GM12872 (cell line): ENCODE results near the gene OLFM1.

Experiments used
- TF ChIP-seq, protein P1 (sequence below): IDR thresholded peaks from 3 replicates; pipeline ENCODE4 v1.5.1; 2011; ENCODE audit warnings: low read depth, mild to moderate bottlenecking, low read length, moderate library complexity; ENCODE audit not compliant: insufficient read depth

OLFM1 gene

DNA sequence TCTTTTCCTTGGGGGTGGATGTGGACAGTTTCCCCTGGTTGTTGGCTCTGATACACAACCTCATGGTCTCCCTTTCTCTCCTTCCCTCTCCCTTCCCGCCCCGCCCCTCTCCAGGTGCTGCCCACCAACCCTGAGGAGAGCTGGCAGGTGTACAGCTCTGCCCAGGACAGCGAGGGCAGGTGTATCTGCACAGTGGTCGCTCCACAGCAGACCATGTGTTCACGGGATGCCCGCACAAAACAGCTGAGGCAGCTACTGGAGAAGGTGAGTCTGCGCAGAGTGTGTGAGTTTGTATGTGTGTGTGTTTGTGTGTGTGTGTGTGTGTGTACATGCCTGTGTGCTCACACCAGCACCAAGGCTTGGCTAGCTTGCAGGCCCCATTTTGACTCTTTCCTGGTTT lies 2.6 kb downstream of the OLFM1 start:
- TF ChIP-seq, protein P1, sequence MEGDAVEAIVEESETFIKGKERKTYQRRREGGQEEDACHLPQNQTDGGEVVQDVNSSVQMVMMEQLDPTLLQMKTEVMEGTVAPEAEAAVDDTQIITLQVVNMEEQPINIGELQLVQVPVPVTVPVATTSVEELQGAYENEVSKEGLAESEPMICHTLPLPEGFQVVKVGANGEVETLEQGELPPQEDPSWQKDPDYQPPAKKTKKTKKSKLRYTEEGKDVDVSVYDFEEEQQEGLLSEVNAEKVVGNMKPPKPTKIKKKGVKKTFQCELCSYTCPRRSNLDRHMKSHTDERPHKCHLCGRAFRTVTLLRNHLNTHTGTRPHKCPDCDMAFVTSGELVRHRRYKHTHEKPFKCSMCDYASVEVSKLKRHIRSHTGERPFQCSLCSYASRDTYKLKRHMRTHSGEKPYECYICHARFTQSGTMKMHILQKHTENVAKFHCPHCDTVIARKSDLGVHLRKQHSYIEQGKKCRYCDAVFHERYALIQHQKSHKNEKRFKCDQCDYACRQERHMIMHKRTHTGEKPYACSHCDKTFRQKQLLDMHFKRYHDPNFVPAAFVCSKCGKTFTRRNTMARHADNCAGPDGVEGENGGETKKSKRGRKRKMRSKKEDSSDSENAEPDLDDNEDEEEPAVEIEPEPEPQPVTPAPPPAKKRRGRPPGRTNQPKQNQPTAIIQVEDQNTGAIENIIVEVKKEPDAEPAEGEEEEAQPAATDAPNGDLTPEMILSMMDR: no peak

DNA sequence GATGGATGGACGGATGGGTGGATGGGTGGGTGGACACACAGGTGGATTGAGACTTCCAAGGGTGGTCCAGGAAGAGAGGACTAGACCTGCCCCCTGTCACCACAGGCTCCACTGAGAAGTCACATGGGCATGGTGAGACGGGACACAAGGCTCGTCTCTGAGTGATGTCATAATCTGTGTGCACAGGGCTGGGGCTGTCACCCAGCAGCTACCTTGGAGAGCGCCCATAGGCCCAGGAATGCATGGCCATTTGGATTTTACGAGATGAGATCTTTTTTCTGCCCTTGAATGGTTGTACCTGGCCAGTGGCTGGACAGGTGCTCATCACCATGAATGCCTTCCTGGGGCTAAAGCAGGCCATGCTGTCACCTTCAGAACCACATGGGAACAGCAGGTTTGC lies 3.1 kb downstream of the OLFM1 start:
- TF ChIP-seq, protein P1: no peak

DNA sequence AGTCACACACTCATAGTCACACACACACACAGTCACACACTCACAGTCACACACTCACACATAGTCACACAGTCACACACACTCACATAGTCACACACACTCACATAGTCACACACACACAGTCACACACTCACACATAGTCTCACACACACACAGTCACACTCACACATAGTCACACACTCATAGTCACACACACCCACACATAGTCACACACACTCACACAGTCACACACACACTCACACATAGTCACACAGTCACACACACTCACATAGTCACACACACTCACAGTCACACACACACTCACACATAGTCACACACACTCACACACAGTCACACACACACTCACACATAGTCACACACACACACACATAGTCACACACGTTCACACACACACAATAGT lies 4.1 kb downstream of the OLFM1 start:
- TF ChIP-seq, protein P1: no peak

DNA sequence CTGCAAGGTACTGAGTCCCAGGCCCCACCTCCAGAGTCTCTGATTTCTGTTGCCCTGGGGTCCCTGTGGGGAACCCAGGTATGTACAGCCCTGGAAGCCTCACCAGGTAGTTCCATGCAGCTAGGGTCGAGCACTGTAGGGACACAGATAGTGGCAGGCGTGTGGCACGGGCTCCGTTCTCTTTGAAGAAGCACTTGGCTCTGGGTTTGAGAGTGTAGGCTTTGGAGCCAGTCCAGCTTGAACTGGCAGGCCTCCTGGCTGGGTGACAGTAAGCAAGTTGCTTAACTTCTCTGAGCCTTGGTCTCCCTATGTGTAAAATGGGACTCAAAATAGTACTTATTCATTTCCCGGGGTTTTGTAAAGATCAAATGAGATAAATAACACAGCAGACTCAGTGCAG lies 5.6 kb downstream of the OLFM1 start:
- TF ChIP-seq, protein P1: no peak

DNA sequence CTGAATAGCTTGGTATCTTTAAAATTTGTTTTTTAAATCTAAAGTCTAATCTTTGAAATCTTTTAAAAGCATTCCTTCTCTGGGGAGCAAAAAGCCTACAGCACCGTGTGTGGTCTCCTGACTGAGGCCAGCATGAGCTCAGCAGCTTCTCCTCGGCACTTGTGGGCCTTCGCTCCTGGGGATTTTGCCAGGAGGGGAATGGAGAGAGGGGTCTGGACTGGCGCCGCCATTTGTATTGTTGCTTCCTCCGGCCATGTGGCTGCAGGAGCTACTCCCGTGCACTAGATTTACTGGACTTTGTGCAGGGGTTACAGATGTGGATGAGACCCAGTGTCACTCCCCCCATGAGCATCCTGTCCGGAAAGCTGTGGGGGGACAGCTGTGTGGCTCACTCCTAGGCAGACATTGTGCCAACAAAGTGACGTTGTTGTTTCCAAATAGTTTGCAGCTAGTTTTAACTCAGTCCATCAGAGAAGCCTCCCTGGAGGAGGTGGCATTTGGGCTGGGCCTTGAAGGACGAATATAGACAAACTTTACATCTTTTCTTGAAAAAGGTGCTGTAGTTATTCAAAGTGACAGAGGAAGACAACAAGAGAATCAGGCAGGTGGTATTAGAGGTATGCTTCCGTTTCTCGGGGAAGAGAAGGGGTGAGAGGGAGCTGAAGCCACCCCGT lies 6.6 kb downstream of the OLFM1 start:
- TF ChIP-seq, protein P1: no peak

DNA sequence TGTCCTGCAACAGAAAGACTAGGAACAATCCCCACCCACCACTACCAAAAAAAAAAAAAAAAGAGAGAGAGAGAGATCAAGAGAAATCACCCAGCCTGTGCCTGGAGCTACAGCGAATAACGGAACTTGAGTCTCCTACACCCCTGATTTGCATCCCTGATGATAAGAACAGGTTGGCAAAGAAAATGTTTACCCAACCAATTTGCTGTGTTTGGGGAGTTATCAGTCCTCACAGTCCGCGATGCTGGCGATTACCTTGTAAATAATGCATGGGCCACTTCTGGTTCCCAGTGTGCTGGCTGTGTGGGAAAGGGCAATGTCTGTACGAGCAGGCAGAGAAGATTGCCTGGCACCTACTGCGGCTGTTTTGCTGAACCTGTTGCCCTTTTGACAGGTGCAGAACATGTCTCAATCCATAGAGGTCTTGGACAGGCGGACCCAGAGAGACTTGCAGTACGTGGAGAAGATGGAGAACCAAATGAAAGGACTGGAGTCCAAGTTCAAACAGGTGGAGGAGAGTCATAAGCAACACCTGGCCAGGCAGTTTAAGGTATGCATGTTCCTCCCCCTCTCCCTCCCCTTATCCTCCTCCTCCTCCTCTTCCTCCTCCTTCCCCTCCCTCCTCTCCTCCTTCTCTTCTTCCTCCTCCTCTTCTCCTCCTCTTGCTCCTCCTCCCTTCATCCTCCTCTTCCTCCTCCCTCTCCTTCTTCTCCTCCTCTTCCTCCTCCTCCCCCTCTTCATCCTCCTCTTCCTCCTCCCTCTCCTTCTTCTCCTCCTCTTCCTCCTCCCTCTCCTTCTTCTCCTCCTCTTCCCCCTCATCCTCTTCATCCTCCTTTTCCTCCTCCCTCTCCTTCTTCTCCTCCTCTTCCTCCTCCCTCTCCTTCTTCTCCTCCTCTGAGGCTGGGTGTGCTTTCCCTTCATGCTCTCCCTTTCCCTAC lies 8.3 kb downstream of the OLFM1 start:
- TF ChIP-seq, protein P1: no peak

DNA sequence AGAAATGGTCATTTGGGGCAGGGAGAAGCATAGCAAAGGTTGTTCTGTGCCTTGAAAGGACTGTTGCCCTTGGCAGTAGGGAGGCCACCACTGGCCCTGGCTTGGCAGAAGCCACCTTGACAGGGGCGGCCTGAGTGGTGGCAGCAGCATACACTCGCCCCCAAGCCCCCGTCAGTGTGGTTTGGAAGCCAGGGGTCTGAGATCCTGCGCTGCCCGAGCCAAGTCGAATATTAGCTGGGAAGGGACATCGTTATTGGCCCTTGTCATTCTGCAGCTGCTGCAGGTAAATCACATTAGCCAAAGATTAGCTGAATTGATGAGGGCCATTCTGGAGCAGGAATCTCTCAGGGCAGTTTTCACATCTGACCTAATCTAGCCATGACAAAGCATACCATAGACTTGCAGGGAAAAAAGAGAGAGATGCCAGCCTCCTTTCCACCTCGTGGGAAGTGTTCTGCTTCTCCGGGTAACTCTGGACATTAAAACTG lies 9.0 kb downstream of the OLFM1 start:
- TF ChIP-seq, protein P1: no peak
